Measurements from ENCODE around the gene C19orf67. TPM values are rescaled to one million over a fixed set of nuclear protein-coding genes. Genes with fewer than 3 reads are reported as not detected.
"Not testable (repeated sequence)": the region's sequence is repeated elsewhere in the genome, so short reads cannot be mapped to it uniquely, and the experiment has no call there.

C19orf67 gene
- total RNA-seq, 4 donors from 2014 or later, result not detected

DNA sequence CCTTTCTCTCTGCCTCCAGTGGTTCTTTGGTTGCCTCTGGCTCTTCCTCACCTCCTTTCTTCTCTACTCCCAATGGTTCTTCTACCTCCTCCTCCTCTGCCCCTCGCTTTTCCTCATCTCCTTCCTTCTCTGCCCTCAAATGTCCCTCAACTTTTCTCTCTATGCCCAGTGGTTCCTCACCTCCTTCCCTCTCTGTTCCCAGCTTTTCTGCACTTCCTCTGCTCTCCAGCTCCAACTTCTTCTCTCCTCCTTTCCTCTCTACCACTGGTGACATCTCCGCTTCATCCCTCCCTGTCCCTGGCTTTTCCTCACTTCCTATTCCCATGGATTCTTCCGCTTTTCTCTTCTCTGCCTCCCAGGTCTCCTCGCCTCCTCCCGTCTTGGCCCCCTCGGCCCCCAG is 31.5 kb downstream of the C19orf67 start:
- peaks cover 0 to 12% (median 5%) of the 10 kb centered on the region in 4 donors for H3K4me1 ChIP-seq
- H3K36me3 ChIP-seq, result no peaks in the 10 kb centered on the region
- TF ChIP-seq, protein P1, sequence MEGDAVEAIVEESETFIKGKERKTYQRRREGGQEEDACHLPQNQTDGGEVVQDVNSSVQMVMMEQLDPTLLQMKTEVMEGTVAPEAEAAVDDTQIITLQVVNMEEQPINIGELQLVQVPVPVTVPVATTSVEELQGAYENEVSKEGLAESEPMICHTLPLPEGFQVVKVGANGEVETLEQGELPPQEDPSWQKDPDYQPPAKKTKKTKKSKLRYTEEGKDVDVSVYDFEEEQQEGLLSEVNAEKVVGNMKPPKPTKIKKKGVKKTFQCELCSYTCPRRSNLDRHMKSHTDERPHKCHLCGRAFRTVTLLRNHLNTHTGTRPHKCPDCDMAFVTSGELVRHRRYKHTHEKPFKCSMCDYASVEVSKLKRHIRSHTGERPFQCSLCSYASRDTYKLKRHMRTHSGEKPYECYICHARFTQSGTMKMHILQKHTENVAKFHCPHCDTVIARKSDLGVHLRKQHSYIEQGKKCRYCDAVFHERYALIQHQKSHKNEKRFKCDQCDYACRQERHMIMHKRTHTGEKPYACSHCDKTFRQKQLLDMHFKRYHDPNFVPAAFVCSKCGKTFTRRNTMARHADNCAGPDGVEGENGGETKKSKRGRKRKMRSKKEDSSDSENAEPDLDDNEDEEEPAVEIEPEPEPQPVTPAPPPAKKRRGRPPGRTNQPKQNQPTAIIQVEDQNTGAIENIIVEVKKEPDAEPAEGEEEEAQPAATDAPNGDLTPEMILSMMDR (IDR thresholded peaks at IDR 0.05), result no peak
- TF ChIP-seq POLR2A (IDR thresholded peaks at IDR 0.05), result no peak
- no peaks in the 10 kb centered on the region for H3K27me3 ChIP-seq
- no peak overlapping the region for H3K4me3 ChIP-seq
- H3K27ac ChIP-seq, result no peak overlapping the region
- DNase-seq, result no peak
- H3K9me3 ChIP-seq, result no peaks in the 10 kb centered on the region

GRCh38 chr19:14053500-14053899 is 32.1 kb downstream of the C19orf67 start:
- TF ChIP-seq, protein P1 (IDR thresholded peaks at IDR 0.05), result no peak
- TF ChIP-seq POLR2A (IDR thresholded peaks at IDR 0.05), result no peak
- Histone ChIP-seq H3K27me3 (no peaks in the 10 kb centered on the region), H3K27ac (no peak overlapping the region), H3K4me1 (peaks cover 0 to 7% (median 4%) of the 10 kb centered on the region in 4 donors), H3K36me3 (no peaks in the 10 kb centered on the region), H3K4me3 (no peak overlapping the region), H3K9me3 (no peaks in the 10 kb centered on the region)
- no peak for DNase-seq

GRCh38 chr19:14053032-14053431 is 32.6 kb downstream of the C19orf67 start:
- Histone ChIP-seq H3K36me3 (no peaks in the 10 kb centered on the region), H3K27me3 (no peaks in the 10 kb centered on the region), H3K9me3 (no peaks in the 10 kb centered on the region), H3K27ac (no peak overlapping the region), H3K4me3 (no peak overlapping the region), H3K4me1 (peaks cover 0 to 7% (median 3%) of the 10 kb centered on the region in 4 donors)
- TF ChIP-seq, protein P1 (IDR thresholded peaks at IDR 0.05), result no peak
- no peak for TF ChIP-seq POLR2A (IDR thresholded peaks at IDR 0.05)
- DNase-seq, result no peak

DNA sequence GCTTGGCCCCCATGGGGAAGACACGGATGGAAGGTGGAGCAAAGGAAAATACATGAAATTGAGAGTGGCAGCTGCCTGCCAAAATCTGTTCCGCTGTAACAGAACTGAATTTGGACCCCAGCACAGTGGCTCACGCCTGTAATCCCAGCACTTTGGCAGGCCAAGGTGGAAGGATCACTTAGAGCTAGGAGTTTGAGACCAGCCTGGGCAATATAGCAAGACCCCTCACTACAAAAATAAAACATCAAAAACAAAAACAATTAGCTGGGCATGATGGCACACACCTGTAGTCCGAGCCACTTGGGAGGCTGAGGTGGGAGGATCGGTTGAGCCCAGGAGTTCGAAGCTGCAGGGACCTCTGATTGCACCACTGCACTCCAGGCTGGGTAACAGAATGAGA is 33.1 kb downstream of the C19orf67 start:
- H3K4me1 ChIP-seq, result peaks cover 0 to 4% (median under 1%) of the 10 kb centered on the region in 4 donors
- DNase-seq, result no peak
- H3K27me3 ChIP-seq, result no peaks in the 10 kb centered on the region
- TF ChIP-seq POLR2A (IDR thresholded peaks at IDR 0.05), result no peak
- TF ChIP-seq, protein P1 (IDR thresholded peaks at IDR 0.05), result no peak
- no peaks in the 10 kb centered on the region for H3K36me3 ChIP-seq
- no peaks in the 10 kb centered on the region for H3K9me3 ChIP-seq
- no peak overlapping the region for H3K27ac ChIP-seq
- no peak overlapping the region for H3K4me3 ChIP-seq

DNA sequence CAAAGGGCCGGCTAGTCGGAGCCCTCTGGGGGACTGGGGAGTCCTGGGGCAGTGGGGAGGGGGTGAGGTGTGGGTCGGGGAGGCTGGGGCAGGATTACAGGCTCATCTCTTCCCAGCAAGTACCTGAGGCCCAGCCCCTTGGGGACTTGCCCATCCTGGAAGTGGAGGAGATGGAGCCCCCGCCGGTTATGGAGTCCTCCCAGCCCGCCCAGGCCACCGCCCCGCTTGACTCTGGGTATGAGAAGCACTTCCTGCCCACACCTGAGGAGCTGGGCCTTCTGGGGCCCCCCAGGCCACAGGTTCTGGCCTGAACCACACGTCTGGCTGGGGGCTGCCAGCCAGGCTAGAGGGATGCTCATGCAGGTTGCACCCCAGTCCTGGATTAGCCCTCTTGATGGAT is 33.6 kb downstream of the C19orf67 start:
- no peaks in the 10 kb centered on the region for H3K36me3 ChIP-seq
- H3K4me3 ChIP-seq, result no peak overlapping the region
- no peaks in the 10 kb centered on the region for H3K27me3 ChIP-seq
- H3K4me1 ChIP-seq, result no peaks in the 10 kb centered on the region
- TF ChIP-seq POLR2A (IDR thresholded peaks at IDR 0.05), result no peak
- TF ChIP-seq, protein P1 (IDR thresholded peaks at IDR 0.05), result no peak
- H3K27ac ChIP-seq, result no peak overlapping the region
- DNase-seq, result no peak
- H3K9me3 ChIP-seq, result no peaks in the 10 kb centered on the region

DNA sequence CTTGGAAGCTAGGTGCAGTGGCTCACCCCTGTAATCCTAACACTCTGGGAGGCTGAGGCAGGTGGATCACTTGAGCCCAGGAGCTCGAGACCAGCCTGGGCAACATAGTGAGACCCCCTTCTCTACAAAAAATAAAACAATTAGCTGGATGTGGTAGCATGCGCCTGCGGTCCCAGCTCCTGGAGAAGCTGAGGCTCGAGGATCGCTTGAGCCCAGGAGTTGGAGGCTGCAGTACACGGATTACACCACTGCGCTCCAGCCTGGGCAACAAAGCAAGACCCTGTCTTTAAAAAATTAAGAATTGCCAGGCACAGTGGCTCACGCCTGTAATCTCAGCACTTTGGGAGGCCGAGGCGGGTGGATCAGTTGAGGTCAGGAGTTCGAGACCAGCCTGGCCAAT is 34.6 kb downstream of the C19orf67 start:
- not testable (repeated sequence) for H3K9me3 ChIP-seq, H3K27ac ChIP-seq, H3K27me3 ChIP-seq, H3K4me1 ChIP-seq, H3K4me3 ChIP-seq, H3K36me3 ChIP-seq, DNase-seq
